GM12891 (cell line): ENCODE measurements around the gene SIPA1L3.

Experiments
- POLR2A ChIP-seq: IDR thresholded peaks from 2 replicates; pipeline ENCODE4 v1.6.1; 2011; ENCODE audit warnings: low read depth, low read length, control low read depth
- POLR2AphosphoS5 ChIP-seq: IDR thresholded peaks from 2 replicates; pipeline ENCODE4 v1.6.1; 2011; ENCODE audit warnings: low read depth, low read length, control low read depth
- TAF1 ChIP-seq: IDR thresholded peaks from 2 replicates; pipeline ENCODE4 v1.6.1; 2011; ENCODE audit warnings: low read depth, low read length, control low read depth

DNA sequence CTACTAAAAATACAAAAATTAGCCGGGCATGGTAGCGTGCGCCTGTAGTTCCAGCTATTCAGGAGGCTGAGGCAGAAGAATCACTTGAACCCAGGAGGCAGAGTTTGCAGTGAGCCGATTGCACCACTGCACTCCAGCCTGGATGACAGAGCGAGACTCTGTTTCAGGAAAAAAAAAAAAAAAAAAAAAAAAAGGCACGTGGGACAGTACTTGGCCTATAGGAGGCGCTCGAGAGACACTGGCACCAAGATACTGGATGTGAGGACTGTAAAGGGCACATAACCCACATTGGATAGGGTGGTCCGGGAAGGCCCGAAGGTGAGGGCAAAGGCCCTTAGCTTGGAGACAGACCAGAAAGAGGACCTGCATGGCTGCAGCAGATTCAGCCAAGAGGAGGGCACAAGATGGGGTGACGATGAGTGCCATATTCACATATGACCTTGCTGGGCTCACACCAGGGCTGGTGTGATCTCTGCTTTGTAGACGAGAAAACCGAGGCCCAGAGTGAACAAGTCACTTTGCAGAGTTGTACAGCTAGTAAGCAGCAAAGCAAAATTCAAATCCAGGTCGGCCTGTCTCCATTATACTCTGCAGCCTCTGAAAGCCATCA is 227.6 kb downstream of the SIPA1L3 start:
- TF ChIP-seq POLR2AphosphoS5: no peak
- TF ChIP-seq POLR2A: no peak
- no peak for TF ChIP-seq TAF1
